Rectal smooth muscle tissue (tissue), 1 donor: ENCODE data around the gene OR14C36.

Experiments
- H3K27ac ChIP-seq: one replicate; pipeline ENCODE4 v1.7.0; 2013; ENCODE audit warnings: low read depth, low read length, inconsistent platforms
- H3K27me3 ChIP-seq: one replicate; pipeline ENCODE4 v1.7.0; 2013; ENCODE audit warnings: low read length; ENCODE audit not compliant: control insufficient read depth, insufficient read depth
- H3K36me3 ChIP-seq: one replicate; pipeline ENCODE4 v1.7.0; 2013; ENCODE audit warnings: low read length; ENCODE audit not compliant: control insufficient read depth, insufficient read depth
- H3K4me1 ChIP-seq: one replicate; pipeline ENCODE4 v1.7.0; 2013; ENCODE audit warnings: low read length; ENCODE audit not compliant: control insufficient read depth, insufficient read depth
- H3K4me3 ChIP-seq: one replicate; pipeline ENCODE4 v1.7.0; 2013; ENCODE audit warnings: low read length
- H3K9ac ChIP-seq: one replicate; pipeline ENCODE4 v1.7.0; 2013; ENCODE audit warnings: low read length

Gene OR14C36

GRCh38 chr1:248375446-248375845, 26.9 kb downstream of the OR14C36 start, which contains the start of gene OR2T6:
Gene OR2T6 (plus strand): TSS chr1:248375746. CDS start chr1:248387609, 11,863 bp downstream.
- H3K27me3 ChIP-seq: no peaks in the 10 kb centered on the region
- H3K9ac ChIP-seq: no peak within 1 kb of the TSS
- no peaks in the 10 kb centered on the region for H3K4me1 ChIP-seq

GRCh38 chr1:248376916-248377315, 28.3 kb downstream of the OR14C36 start:
- Histone ChIP-seq H3K36me3 (no peaks in the 10 kb centered on the region), H3K27ac (no peak overlapping the region), H3K27me3 (no peaks in the 10 kb centered on the region), H3K4me3 (no peak overlapping the region), H3K9ac (no peak overlapping the region), H3K4me1 (no peaks in the 10 kb centered on the region)

More at GRCh38 chr1:248375446-248375845, 26.9 kb downstream of the OR14C36 start, which contains the start of gene OR2T6:
- Histone ChIP-seq H3K27ac (no peak within 1 kb of the TSS), H3K4me3 (no peak within 1 kb of the TSS), H3K36me3 (no peaks in the 10 kb centered on the region)

GRCh38 chr1:248380854-248381253, 32.3 kb downstream of the OR14C36 start:
- Histone ChIP-seq H3K27me3 (no peaks in the 10 kb centered on the region), H3K4me3 (no peak overlapping the region), H3K9ac (no peak overlapping the region), H3K4me1 (no peaks in the 10 kb centered on the region), H3K27ac (no peak overlapping the region), H3K36me3 (no peaks in the 10 kb centered on the region)

- no peak overlapping the region for H3K9ac ChIP-seq
- no peaks in the 10 kb centered on the region for H3K36me3 ChIP-seq
- H3K27me3 ChIP-seq: no peaks in the 10 kb centered on the region
- H3K4me3 ChIP-seq: no peak overlapping the region
- H3K4me1 ChIP-seq: no peaks in the 10 kb centered on the region
- H3K27ac ChIP-seq: no peak overlapping the region
Observed at GRCh38 chr1:248388426-248388825, 39.9 kb downstream of the OR14C36 start.

GRCh38 chr1:248393050-248393449, 44.5 kb downstream of the OR14C36 start:
- Histone ChIP-seq H3K9ac (no peak overlapping the region), H3K4me3 (no peak overlapping the region), H3K27me3 (no peaks in the 10 kb centered on the region), H3K27ac (no peak overlapping the region), H3K36me3 (no peaks in the 10 kb centered on the region), H3K4me1 (no peaks in the 10 kb centered on the region)
